IPS-20b (cell line): ENCODE measurements around the gene RAE1.

Source experiments
- H3K27ac ChIP-seq: one replicate; pipeline ENCODE4 v1.5.1; 2013; ENCODE audit warnings: low read length
- H3K27me3 ChIP-seq: 2 replicates; pipeline ENCODE4 v1.6.1; 2013; ENCODE audit warnings: mild to moderate bottlenecking, low read length, inconsistent platforms; ENCODE audit not compliant: insufficient read depth
- H3K36me3 ChIP-seq: 2 replicates; pipeline ENCODE4 v1.6.1; 2013; ENCODE audit warnings: low read depth, mild to moderate bottlenecking, inconsistent platforms, low read length, moderate library complexity; ENCODE audit not compliant: insufficient read depth
- H3K4me1 ChIP-seq: 2 replicates; pipeline ENCODE4 v1.6.1; 2013; ENCODE audit warnings: mild to moderate bottlenecking, control low read depth, inconsistent platforms, low read length, moderate library complexity; ENCODE audit not compliant: insufficient read depth
- H3K4me3 ChIP-seq: 2 replicates; pipeline ENCODE4 v1.5.1; 2013; ENCODE audit warnings: mild to moderate bottlenecking, low read length, inconsistent platforms
- H3K9ac ChIP-seq: 2 replicates; pipeline ENCODE4 v1.6.1; 2013; ENCODE audit warnings: low read depth, mild to moderate bottlenecking, inconsistent platforms, low read length, moderate library complexity
- H3K9me3 ChIP-seq: 2 replicates; pipeline ENCODE4 v1.6.1; 2013; ENCODE audit warnings: mild to moderate bottlenecking, low read depth, low read length, inconsistent platforms; ENCODE audit not compliant: insufficient read depth

The RAE1 gene

DNA sequence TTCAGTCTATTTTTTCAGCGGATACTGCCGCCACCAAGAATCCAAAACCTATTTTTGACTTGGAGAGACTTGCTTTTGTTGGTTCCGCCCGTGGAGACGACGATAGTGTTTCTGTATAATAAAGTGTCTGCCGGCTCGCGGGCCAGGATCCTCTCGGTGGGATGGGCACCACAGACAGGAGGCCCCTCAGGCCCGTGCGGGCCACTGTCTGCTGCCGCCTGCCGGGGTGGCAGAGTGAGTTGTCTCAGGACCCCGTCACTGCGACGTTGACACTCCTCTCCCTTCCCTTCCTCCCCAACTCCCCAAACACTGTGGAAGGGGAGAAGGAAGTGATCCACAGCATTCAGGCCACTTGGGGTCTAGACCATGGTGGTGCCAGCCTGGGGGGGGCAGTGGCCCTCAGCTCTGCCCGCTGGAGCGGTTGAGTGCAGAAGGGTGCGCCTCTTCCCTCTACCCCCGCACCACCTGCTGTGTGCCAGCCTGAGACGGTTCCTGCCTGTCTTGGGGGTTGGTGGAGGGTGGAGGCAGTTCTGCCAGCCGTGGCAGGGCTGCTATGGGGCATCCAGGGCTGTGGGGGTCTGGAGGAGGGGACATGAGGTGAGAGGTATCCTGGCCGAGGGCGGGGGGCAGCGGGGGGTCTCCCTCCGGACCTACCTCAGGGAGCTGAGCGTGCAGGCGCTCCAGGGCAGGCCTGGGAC lies 57.6 kb downstream of the RAE1 start:
- Histone ChIP-seq H3K4me1 (no peaks in the 10 kb centered on the region), H3K4me3 (no peak overlapping the region), H3K9ac (no peak overlapping the region), H3K27ac (no peak overlapping the region), H3K36me3 (peaks cover 58% of the 10 kb centered on the region), H3K9me3 (no peaks in the 10 kb centered on the region), H3K27me3 (no peaks in the 10 kb centered on the region)

DNA sequence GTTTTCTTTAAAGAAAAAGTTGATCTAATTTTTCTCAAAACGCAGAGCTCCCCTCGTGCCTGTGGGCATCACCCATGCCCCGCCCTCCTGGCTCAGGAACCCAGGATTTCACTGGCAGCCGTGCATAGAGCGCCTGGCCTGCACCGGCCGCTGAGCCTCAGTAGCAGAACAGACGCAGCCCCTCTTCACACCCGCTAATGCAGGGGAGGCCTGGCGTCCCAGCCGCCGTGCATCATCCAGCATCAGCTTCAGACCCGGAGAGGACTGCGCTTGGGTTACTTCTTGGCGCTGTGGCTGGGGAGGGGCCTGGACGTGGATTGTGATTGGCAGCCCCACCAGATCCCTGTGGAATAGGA lies 58.2 kb downstream of the RAE1 start:
- Histone ChIP-seq H3K9me3 (no peaks in the 10 kb centered on the region), H3K27ac (no peak overlapping the region), H3K4me3 (no peak overlapping the region), H3K4me1 (no peaks in the 10 kb centered on the region), H3K36me3 (peaks cover 52% of the 10 kb centered on the region), H3K9ac (no peak overlapping the region), H3K27me3 (no peaks in the 10 kb centered on the region)

DNA sequence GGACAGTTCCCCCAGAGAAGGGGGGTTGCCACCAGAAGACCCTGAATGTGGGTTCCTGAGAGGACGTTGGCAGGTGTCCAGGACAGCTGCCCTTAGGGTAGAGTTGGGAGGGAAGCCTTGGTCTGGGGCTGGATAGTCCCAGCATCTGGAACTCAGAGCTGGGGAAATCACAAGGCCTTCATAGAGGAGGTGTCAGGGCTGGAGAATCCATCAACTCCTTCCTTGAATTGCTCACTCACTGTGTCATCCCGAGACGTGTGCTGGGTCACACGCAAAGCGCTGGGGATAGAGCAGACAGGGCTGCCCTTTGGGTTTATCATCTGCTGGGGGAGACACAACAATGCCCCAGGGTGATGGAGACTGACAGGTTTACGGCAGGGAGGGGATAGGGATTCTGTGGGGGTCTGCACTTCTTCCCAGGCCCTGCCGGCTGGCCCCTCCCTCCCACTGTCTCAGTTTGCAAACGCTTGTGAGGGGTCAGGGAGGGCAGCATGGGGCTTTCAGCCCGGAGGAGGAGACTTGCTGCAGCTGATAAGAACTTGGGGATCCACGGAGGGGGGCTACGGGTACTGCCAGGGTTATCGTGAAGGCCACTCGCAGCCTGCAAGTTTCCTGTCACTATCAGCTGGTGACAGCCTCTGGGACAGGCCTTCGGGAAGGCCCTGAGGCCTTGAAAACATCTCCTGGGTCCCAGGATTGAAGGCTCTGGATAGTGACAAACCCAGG lies 58.8 kb downstream of the RAE1 start:
- no peaks in the 10 kb centered on the region for H3K9me3 ChIP-seq
- H3K27me3 ChIP-seq, result no peaks in the 10 kb centered on the region
- no peaks in the 10 kb centered on the region for H3K4me1 ChIP-seq
- H3K9ac ChIP-seq, result no peak overlapping the region
- no peak overlapping the region for H3K4me3 ChIP-seq
- peaks cover 48% of the 10 kb centered on the region for H3K36me3 ChIP-seq
- H3K27ac ChIP-seq, result no peak overlapping the region

DNA sequence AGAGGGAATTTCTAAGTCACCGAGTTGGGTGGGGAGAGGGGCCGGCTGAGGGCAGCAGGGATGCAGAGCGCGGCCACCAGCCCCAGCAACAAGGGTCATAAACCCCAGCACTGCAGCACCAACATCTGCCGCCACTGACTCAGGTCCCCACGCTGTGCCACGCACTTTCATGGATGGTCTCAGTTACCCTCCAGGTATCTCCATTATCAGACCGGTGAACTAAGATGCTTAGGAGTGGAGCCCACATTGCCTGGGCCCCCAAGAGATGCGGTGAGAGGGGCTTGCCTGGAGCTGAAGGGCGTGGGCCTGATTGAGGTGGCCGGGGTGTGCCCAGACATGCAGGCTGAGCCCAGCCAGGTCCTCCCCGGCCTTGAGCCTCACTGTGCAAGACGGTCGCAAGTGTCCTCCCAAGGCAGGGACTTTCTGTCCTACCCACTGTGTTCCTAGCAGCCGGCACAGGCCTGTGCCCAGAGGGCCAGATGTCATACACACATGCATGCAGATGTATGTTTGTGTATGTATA lies 59.4 kb downstream of the RAE1 start:
- H3K27ac ChIP-seq, result no peak overlapping the region
- no peak overlapping the region for H3K9ac ChIP-seq
- peaks cover 42% of the 10 kb centered on the region for H3K36me3 ChIP-seq
- no peaks in the 10 kb centered on the region for H3K4me1 ChIP-seq
- H3K4me3 ChIP-seq, result no peak overlapping the region
- no peaks in the 10 kb centered on the region for H3K27me3 ChIP-seq
- H3K9me3 ChIP-seq, result no peaks in the 10 kb centered on the region

DNA sequence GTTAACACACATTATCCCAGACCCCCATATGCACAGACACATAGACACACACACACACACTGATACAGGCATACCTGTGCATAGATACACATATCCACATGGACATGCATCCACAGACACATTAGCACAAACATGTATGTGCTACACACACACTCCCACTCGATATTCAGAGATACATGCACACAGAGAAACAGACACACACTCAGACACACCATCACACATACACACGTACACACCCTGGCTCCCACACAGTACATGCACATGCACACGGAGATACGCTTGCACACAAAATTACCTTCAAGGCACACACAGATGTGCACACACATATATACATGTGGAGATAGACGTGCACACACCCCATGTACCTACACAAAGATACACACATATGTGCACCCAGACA lies 59.9 kb downstream of the RAE1 start:
- Histone ChIP-seq H3K27me3 (no peaks in the 10 kb centered on the region), H3K4me3 (no peak overlapping the region), H3K9me3 (no peaks in the 10 kb centered on the region), H3K36me3 (peaks cover 37% of the 10 kb centered on the region), H3K4me1 (no peaks in the 10 kb centered on the region), H3K9ac (no peak overlapping the region), H3K27ac (no peak overlapping the region)

DNA sequence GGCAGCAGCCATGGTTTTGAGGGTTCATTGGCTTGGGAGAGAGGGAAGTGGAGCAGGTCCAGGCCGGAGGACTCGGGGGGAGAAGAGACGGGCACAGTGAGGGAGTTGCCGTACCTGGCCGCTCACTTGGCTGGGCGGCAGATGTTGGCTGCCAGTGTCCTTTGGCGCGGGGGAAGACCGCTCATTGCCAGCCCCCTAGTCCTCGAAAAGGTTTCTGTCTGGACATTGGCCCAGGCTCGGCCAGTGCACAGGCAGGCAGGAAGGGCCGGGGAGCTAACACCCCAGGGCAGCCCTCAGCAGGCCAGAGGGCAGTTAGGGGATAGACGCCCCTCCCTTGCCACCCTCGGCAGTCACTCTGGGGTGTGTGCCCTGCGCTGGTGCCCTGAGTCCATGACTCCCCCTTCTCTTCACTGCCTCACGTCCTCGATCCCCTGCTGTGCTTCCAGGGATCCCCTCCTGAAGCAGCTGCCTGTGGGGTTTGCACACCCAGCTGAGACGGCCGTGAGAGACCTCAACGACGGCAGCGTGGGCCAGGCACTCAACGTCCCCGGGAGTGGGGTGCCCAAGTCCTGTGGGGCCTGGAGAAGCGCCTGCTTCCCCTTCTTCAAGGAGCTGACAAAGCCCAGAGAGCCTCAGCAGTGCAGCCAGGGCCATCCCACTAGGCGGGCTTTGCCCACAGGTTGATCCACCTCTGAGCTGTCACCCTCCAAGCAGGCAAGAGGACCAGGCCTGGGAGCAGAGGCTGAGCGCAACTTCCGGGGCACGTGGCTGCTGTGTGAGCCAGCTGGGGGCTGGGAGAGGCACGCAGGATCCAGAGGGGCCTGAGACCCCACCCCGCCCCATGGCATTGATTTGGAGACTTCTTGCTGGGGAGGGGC lies 60.6 kb downstream of the RAE1 start:
- Histone ChIP-seq H3K4me3 (no peak overlapping the region), H3K9me3 (no peaks in the 10 kb centered on the region), H3K27me3 (no peaks in the 10 kb centered on the region), H3K27ac (no peak overlapping the region), H3K9ac (no peak overlapping the region), H3K36me3 (peaks cover 31% of the 10 kb centered on the region), H3K4me1 (no peaks in the 10 kb centered on the region)

DNA sequence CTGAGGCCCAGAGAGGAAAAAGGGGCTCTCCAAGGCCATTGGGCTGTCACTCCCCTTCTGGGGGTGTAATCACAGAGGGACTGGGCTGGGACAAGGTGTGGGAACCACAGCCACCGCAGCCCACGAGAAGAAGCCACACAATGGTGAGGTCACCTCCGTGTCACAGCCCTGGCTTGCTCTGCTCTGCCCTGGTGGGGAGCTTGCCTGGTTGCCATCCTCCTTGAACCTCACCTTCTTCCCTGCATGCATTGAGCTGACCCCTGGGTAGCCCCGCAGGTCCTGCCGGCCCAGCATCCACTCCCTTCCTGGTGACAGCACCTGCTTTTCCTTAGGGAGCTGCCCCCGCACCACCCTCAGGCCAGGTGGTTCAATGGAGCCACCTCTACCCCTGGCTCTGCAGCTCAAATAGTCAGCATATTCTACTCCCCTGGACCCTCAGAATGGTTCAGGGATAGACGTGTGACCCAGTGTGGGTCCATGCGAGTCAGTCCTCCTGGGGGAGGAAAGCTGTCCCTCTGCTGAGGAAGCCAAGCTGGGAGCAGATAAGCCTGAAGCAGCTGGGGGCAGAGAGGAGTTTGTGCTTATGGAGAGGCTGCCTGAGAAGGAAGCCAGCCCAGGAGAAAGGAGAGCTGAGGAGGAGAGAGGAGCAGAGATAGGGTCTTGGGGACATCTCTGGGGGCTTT lies 61.4 kb downstream of the RAE1 start:
- Histone ChIP-seq H3K9ac (no peak overlapping the region), H3K27ac (no peak overlapping the region), H3K4me1 (no peaks in the 10 kb centered on the region)

DNA sequence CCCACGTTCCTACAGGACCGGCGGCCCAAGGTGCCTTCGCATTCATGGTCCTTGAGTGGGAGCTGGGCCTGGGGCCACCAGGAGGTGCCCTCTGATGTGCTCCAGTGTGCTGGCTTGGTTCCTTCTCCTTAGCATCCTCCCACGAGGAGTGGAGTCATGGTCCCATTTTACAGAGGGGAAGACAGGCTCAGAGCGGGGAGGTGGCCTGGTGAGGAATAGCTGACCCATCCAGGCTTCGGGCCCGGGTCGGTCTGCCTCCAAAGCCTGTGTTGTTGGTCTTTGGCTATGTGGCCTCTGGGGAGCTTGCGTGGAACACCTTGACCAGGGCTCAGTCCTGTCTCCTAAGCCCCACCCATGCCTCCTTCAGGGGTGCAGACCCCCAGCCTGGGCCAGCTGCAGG lies 62.9 kb downstream of the RAE1 start:
- Histone ChIP-seq H3K4me3 (no peak overlapping the region), H3K27me3 (no peaks in the 10 kb centered on the region), H3K9me3 (no peaks in the 10 kb centered on the region), H3K4me1 (no peaks in the 10 kb centered on the region), H3K36me3 (peaks cover 9% of the 10 kb centered on the region), H3K27ac (no peak overlapping the region), H3K9ac (no peak overlapping the region)

More for the DNA sequence above, 61.4 kb downstream of the RAE1 start:
- H3K27me3 ChIP-seq, result no peaks in the 10 kb centered on the region
- no peak overlapping the region for H3K4me3 ChIP-seq
- H3K9me3 ChIP-seq, result no peaks in the 10 kb centered on the region
- H3K36me3 ChIP-seq, result peaks cover 24% of the 10 kb centered on the region

DNA sequence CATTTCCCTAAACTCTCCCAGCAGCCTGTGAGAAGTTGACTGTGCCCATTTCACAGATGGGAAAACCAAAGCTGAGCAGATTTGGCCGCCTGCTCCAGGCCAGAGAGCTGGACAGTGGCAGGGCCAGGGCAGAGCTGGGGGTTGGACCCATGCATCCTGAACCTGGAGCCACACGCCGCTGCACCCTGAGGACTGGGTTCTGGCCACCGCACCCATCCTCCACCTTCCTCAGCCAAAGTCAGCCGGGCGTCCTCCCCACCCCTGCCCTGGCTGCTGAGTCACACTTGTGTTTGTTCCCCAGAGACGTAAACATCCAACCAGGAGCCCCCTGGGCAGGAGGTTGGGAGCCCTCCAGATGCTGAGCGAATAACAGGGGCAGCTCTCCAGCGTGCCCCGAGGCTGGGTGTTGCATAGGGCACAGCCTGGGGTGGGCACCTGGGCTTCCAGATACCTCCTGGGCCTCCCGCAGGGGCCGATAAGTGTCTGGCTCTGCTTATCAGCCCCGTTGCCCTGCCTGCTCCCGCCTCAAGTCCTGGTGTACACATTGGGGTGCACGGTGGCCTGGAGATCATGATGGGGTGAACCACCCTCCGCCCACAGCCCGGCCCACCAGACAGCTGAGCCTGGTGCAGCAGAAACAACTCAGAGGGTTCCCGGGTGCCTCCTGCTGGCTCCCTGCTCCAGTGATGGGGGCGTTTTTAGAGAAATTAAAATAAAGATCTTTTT lies 64.0 kb downstream of the RAE1 start:
- Histone ChIP-seq H3K9ac (no peak overlapping the region), H3K4me3 (no peak overlapping the region), H3K36me3 (no peaks in the 10 kb centered on the region), H3K9me3 (no peaks in the 10 kb centered on the region), H3K4me1 (no peaks in the 10 kb centered on the region), H3K27me3 (no peaks in the 10 kb centered on the region), H3K27ac (no peak overlapping the region)

DNA sequence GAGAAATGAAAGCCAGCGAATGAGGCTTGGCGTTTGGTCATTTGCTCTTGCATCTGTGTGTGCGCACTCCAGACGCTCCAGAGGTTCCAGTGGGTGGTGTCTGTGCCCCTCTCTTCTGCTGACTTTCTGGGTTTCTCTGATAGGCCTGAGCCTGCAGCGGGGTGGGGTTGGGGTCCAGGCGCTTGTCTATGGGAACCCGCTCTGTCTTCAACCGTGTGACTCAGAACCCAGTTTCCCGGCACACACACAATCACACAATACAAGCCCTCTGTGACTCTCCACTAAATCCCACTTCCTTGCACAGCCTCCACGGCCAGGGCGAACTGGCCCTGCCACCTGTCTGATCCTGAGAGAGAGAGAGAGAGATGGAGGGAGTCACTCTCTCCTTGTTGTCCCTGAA lies 64.7 kb downstream of the RAE1 start:
- no peak overlapping the region for H3K9ac ChIP-seq
- H3K4me3 ChIP-seq, result no peak overlapping the region
- H3K9me3 ChIP-seq, result no peaks in the 10 kb centered on the region
- no peaks in the 10 kb centered on the region for H3K27me3 ChIP-seq
- no peaks in the 10 kb centered on the region for H3K4me1 ChIP-seq
- H3K36me3 ChIP-seq, result no peaks in the 10 kb centered on the region
- H3K27ac ChIP-seq, result no peak overlapping the region
